Esophagus muscularis mucosa (tissue), 4 donors: Measurements from ENCODE around the gene ARSA.

Source experiments
- EP300 ChIP-seq: sonication (generic); formaldehyde crosslinking; IDR thresholded peaks from one replicate; pipeline ENCODE4 v1.6.1; 2017; ENCODE audit warnings: antibody characterized with exemption
- POLR2A ChIP-seq: fragments of 450-650 bp; IDR thresholded peaks from one replicate; pipeline ENCODE4 v1.6.1; 2017; ENCODE audit warnings: antibody characterized with exemption, moderate library complexity, mild to moderate bottlenecking, low read depth
- POLR2AphosphoS5 ChIP-seq, 2 donors: sonication (generic); formaldehyde crosslinking; IDR thresholded peaks; one replicate each; pipeline ENCODE4 v1.6.1; 2017; ENCODE audit warnings: antibody characterized with exemption in 2 of 2
- TF ChIP-seq, protein P1 (sequence below), 3 experiments: fragments of 200-600 bp in 2 of 3; fragments of 450-650 bp in 1 of 3; sonication (generic) in 2 of 3; IDR thresholded peaks; one replicate each; pipeline ENCODE4 v1.5.1; 2017 to 2019; ENCODE audit warnings: antibody characterized with exemption in 3 of 3, mild to moderate bottlenecking in 2 of 3, moderate library complexity in 1 of 3

DNA sequence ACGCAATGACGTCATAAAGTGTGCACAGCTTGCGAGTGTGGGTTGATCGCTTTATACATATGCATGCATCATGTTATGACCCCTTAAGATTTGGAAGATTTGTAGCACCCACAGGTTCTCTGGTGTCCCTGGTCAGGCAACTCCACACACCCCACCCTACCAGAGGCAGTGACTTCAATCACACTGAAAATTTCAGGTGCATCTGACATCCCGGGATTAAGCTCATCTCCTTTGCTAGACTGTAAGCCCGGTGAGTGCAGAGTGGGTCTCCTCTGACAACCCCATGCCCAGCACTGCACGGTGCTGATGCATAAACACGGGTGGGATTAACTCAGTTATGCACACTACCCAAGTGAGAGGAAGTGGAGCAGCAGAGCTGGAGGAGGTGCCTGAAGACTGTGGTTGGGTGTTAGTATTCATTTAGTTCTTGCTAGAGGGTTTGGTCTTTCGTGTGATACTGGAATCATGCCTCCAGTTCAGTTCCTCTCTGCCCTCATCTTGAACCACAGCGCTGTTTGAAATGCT, 6.5 kb downstream of the ARSA start:
- TF ChIP-seq POLR2AphosphoS5 (IDR thresholded peaks at IDR 0.05) (no peak), EP300 (no peak), POLR2A (no peak)
- TF ChIP-seq, protein P1, sequence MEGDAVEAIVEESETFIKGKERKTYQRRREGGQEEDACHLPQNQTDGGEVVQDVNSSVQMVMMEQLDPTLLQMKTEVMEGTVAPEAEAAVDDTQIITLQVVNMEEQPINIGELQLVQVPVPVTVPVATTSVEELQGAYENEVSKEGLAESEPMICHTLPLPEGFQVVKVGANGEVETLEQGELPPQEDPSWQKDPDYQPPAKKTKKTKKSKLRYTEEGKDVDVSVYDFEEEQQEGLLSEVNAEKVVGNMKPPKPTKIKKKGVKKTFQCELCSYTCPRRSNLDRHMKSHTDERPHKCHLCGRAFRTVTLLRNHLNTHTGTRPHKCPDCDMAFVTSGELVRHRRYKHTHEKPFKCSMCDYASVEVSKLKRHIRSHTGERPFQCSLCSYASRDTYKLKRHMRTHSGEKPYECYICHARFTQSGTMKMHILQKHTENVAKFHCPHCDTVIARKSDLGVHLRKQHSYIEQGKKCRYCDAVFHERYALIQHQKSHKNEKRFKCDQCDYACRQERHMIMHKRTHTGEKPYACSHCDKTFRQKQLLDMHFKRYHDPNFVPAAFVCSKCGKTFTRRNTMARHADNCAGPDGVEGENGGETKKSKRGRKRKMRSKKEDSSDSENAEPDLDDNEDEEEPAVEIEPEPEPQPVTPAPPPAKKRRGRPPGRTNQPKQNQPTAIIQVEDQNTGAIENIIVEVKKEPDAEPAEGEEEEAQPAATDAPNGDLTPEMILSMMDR (IDR thresholded peaks at IDR 0.05) = no peak
